GM21825 (cell line): Measurements from ENCODE around the gene PELO.
"Not testable (repeated sequence)": the region's sequence is repeated elsewhere in the genome, so short reads cannot be mapped to it uniquely, and the experiment has no call there.

ENCODE experiments used
- ATAC-seq: cut with Tn5 transposase; IDR thresholded peaks from one replicate; pipeline ENCODE4 v1.9.1; 2021; ENCODE audit warnings: mild to moderate bottlenecking, moderate library complexity; ENCODE audit not compliant: unreplicated experiment

Gene PELO, protein sequence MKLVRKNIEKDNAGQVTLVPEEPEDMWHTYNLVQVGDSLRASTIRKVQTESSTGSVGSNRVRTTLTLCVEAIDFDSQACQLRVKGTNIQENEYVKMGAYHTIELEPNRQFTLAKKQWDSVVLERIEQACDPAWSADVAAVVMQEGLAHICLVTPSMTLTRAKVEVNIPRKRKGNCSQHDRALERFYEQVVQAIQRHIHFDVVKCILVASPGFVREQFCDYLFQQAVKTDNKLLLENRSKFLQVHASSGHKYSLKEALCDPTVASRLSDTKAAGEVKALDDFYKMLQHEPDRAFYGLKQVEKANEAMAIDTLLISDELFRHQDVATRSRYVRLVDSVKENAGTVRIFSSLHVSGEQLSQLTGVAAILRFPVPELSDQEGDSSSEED

GRCh38 chr5:52787600-52788504 lies at the start of gene PELO, which contains the start of gene ITGA1:
Gene PELO, plus strand, starts transcription at chr5:52787916. Its CDS starts 12,479 bp downstream, at chr5:52800395.
Gene ITGA1, plus strand, starts transcription at chr5:52787916. Its CDS starts 438 bp downstream, at chr5:52788354.
- peak; percentile 79 for ATAC-seq

GRCh38 chr5:52738095-52738506 lies 49.6 kb upstream of the PELO start:
- ATAC-seq, result no peak

DNA sequence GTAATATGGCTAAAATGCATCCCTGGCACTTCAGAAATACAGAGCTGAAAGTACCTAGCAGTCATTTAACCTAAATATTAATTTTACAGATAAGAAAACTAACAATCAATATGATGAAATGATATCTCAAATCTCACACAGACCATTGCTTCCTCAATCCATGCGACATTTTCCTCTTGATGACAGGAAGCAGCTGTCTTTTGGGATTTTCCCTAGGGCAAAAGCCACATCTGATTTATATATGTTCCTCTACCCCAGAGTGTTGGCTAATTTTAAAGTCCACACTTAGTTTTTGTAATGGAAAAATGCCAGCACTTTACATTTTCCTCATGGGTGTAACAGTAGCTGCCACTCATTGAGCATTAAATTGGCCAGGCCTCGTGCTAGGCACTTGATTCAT lies 47.7 kb upstream of the PELO start:
- ATAC-seq, result no peak

- no peak for ATAC-seq
Measured at GRCh38 chr5:52743012-52743411, 44.7 kb upstream of the PELO start.

GRCh38 chr5:52743529-52743928 lies 44.2 kb upstream of the PELO start:
- no peak for ATAC-seq

GRCh38 chr5:52743970-52744369 lies 43.7 kb upstream of the PELO start:
- no peak for ATAC-seq

- not testable (repeated sequence) for ATAC-seq
Measured at GRCh38 chr5:52744867-52745458, 42.8 kb upstream of the PELO start.

- no peak for ATAC-seq
Measured at GRCh38 chr5:52746539-52746938, 41.2 kb upstream of the PELO start.

GRCh38 chr5:52748590-52748989 lies 39.1 kb upstream of the PELO start:
- no peak for ATAC-seq

GRCh38 chr5:52749666-52750065 lies 38.0 kb upstream of the PELO start:
- no peak for ATAC-seq

- no peak for ATAC-seq
Measured at GRCh38 chr5:52751137-52751536, 36.6 kb upstream of the PELO start.

- no peak for ATAC-seq
Measured at GRCh38 chr5:52754051-52754450, 33.7 kb upstream of the PELO start.

- no peak for ATAC-seq
Measured at GRCh38 chr5:52757527-52757926, 30.2 kb upstream of the PELO start.

GRCh38 chr5:52758014-52758413 lies 29.7 kb upstream of the PELO start:
- no peak for ATAC-seq

- no peak for ATAC-seq
Measured at GRCh38 chr5:52759331-52759730, 28.4 kb upstream of the PELO start.

GRCh38 chr5:52760695-52761366 lies 26.9 kb upstream of the PELO start:
- ATAC-seq, result no peak

- no peak for ATAC-seq
Measured at GRCh38 chr5:52767217-52767743, 20.4 kb upstream of the PELO start.

DNA sequence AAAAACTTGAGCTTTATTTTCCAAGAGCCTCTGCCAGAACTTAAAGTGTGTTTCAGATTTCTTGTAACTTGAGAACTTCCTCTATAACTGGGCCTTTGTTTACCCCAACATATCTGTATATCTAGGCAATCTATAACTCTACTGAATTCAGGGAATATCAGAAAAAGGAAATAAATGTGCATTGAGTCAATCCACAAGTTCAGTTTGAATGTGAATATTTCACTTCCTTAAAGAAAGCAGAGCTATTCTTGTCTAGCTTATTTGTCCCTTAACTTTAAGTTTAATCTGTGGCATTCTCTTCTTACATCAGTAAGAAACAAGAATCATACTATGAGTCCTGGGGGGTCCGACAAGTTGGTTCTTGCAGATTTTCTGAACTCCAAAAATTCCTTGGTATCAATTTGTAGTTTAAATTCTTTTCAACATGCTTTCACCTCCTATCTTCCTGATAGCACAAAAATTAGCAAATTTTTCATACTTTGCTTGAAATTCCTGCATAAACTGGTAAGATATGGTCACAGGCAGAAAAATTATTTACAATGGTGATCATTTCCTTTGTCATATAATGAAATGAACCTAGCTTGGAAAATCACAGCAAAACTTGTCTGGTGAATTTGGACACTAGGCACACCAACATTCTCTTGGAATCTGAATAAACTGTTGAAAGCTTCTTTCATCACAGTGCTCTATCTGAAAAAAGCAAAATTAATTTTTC lies 19.8 kb upstream of the PELO start:
- ATAC-seq, result peak; percentile 45

- ATAC-seq, result no peak
Measured at GRCh38 chr5:52769061-52769460, 18.7 kb upstream of the PELO start.
